EH (cell line): ENCODE results near the gene FLG2.
"Not testable (repeated sequence)": the region's sequence is repeated elsewhere in the genome, so short reads cannot be mapped to it uniquely, and the experiment has no call there.

Source experiments
- DNase-seq: peaks from one replicate; pipeline ENCODE4 v3.0.0-alpha.2; 2015; ENCODE audit warnings: low read depth

The FLG2 gene

GRCh38 chr1:152312169-152312568, 47.6 kb downstream of the FLG2 start:
- not testable (repeated sequence) for DNase-seq

DNA sequence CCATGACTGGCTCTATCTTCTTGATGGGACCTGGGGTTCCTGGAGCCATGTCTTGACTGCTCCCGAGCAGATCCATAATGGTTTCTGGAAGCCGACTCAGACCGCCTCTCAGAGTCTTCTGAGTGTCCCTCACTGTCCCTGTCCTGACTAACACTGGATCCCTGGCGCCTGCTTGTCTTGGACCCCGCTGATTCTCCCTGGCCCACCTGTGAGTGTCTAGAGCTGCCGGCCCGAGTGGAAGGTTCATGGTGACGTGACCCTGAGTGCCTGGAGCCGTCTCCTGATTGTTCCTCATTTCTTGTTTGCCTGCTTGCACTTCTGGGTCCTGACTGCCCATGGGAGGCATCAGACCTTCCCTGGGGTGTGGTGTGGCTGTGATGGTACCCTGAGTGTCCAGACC, 49.9 kb downstream of the FLG2 start:
- DNase-seq: no peak

- not testable (repeated sequence) for DNase-seq
Measured at GRCh38 chr1:152309320-152309901, 50.4 kb downstream of the FLG2 start.

DNA sequence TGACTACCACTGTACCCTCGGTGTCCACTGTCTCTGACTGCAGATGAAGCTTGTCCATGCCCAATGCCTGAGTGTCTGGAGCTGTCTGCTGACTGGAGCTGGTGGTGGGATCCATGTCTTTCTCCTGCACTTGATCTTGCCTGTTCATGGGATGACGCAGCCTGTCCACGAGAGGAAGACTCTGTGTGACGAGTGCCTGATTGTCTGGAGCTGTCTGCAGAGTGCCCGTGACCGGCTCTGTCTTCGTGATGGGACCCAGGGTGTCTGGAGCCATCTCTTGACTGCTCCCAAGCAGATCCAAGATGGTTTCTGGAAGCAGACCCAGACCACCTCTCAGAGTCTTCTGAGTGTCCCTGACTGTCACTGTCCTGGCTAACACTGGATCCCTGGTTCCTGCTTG, 51.0 kb downstream of the FLG2 start:
- not testable (repeated sequence) for DNase-seq

- DNase-seq: not testable (repeated sequence)
Measured at GRCh38 chr1:152307970-152308369, 51.8 kb downstream of the FLG2 start.

DNA sequence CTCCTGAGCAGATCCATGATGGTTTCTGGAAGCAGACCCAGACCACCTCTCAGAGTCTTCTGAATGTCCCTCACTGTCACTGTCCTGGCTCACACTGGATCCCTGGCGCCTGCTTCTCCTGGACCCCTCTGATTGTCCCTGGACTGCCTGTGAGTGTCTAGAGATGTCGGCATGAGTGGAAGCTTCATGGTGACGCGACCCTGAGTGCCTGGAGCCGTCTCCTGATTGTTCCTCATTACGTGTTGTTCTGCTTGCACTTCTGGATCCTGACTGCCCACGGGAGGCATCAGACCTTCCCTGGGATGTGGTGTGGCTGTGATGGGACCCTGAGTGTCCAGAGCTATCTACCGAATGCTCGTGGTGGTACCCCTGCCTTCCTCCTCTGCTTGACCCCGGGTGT, 53.7 kb downstream of the FLG2 start:
- DNase-seq: not testable (repeated sequence)

- not testable (repeated sequence) for DNase-seq
Measured at GRCh38 chr1:152304773-152305172, 55.0 kb downstream of the FLG2 start.

- not testable (repeated sequence) for DNase-seq
Measured at GRCh38 chr1:152303139-152303872, 56.5 kb downstream of the FLG2 start.
